Measurements from ENCODE around the gene SLC6A15.

The SLC6A15 gene

GRCh38 chr12:84912198-84913128 is at the start of gene SLC6A15:
Gene SLC6A15, minus strand, starts transcription at chr12:84912799. Its CDS starts 20,679 bp downstream, at chr12:84892120.
- DNase-seq, result no peak

- DNase-seq, result no peak
These were observed 48.3 kb upstream of the SLC6A15 start for GRCh38 chr12:84960918-84961317.

DNA sequence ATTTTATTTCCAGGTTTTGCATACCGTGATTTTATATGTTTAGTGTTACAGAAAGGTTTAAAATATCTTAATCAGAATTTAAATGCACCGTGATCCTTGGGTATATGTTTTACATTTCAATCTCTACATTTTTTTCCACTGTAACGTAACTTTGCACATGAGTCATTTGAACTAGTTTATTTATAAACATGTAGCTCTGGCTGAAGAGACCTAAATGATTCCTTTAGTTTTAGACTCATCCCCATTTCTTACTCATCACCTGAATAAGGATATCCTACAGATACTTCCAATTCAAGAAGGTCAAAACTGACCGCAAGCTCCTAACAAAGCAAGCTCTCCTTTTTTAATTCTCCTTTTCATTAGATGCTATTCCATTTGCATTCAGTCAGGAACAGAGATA is 42.7 kb upstream of the SLC6A15 start:
- no peak for DNase-seq

GRCh38 chr12:84954415-84954814 is 41.8 kb upstream of the SLC6A15 start:
- no peak for DNase-seq

- no peak for DNase-seq
These were observed 38.5 kb upstream of the SLC6A15 start for GRCh38 chr12:84950971-84951546.

DNA sequence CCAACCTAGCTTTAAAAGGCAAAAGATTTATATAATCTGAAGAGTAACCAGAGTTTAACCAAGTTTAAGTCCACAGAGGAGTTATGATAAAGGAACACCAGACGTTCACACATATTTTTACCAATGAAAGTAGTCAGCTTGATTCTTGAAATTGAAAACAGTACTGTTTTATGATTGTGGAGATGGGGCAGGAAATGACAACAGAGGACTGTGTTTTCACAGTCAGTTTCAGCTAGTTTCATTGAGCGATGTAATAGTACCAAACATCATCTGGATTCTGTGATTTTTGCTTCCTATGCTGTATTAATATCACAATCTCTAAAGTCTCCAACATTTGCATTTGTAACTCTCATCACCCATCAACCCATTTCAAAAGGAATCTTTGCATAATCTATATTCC is 34.2 kb upstream of the SLC6A15 start:
- DNase-seq, result no peak

- DNase-seq, result no peak
These were observed 24.8 kb upstream of the SLC6A15 start for GRCh38 chr12:84937415-84937814.

DNA sequence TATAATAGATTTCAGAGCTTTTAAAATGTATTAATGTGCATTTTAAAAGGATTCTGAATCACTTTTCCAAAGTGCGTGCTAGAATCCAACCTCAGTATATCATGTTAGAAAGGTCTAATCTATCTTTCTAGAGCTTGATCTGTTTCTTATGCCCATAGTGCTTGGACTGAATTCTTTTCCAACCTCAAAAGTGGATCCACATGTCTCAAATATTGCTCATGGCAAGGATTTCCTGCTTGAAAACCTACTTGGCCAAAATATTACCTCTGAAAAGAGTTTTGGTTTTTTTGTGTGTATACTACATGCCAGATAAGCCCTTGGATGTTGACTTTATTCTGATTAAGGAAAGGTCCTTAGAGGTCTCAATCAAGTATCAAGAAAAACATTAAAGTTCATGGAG is 16.9 kb upstream of the SLC6A15 start:
- no peak for DNase-seq

DNA sequence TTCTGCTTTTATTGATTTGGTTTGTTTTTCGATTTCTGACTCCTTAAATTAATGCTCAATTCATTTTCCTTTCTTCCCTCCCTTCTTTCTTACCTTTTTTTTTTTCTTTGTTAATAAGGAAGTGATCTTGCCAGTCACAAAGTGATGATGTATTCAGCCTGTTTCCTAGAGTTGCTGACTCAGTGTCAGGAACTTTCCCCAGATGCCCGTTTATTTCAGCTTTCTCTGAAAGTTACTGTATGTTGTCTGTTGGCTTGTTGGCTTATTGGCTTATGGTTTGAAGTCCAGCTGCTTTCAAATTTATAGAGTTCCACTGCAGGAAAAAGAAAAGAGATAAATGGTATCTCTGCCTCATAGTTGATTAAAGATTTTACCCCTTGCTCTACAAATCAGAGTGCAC is 12.4 kb upstream of the SLC6A15 start:
- no peak for DNase-seq

DNA sequence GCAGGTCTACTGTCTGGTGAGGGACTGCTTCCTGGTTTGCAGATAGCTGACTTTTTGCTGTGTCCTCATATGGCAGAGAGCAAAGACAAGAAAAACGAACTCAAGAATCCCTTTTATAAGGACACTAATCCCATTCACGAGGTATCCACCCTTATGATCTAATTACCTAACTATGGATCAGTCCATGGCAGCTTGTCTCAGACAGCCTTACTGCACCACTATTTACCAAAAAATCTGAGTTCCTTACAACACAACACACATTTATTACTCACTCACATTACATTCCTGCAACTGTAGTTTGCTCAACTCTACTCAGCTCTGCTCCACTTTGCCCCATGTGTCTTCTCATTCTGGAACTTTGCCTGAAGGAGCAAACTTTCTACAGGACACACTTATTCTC is 10.1 kb upstream of the SLC6A15 start:
- DNase-seq, result no peak

DNA sequence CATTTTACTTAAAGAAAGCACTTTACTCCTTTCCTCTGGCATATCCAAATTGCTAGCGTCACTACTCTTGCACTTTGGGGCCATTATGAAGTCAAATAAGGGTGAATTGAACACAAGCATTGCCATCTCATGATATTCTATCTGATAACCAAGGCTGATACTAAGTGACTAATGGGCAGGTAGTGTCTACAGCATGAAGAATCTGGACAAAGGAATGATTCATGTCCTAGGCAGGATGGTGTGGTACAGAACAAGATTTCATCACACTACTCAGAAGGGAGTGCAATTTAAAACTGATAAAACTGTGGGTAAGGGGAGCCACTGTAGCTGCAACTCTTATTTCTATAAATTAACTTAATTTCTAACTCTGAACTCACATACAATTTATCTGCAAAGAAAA is 7.7 kb upstream of the SLC6A15 start:
- no peak for DNase-seq

DNA sequence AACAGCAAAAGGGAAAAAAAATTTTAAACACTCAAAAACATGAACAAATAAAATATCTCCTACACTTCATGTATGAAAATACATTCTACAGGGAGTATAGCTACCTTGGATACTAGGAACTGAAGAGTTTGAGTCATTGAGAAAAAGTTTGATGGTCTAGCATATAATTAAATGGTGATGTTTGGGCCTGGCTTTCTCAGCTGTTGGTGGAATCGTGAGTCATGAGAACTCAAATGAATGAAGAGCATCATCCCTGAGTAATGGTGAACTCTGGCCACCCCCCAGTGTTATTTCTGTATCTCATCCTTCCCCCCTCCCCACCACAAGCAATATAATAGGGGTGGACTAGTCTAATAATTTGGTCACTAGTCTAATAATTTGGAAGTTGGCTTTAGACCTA is 6.7 kb upstream of the SLC6A15 start:
- DNase-seq, result no peak

- no peak for DNase-seq
These were observed 523 bp upstream of the SLC6A15 start for GRCh38 chr12:84913129-84913515.

DNA sequence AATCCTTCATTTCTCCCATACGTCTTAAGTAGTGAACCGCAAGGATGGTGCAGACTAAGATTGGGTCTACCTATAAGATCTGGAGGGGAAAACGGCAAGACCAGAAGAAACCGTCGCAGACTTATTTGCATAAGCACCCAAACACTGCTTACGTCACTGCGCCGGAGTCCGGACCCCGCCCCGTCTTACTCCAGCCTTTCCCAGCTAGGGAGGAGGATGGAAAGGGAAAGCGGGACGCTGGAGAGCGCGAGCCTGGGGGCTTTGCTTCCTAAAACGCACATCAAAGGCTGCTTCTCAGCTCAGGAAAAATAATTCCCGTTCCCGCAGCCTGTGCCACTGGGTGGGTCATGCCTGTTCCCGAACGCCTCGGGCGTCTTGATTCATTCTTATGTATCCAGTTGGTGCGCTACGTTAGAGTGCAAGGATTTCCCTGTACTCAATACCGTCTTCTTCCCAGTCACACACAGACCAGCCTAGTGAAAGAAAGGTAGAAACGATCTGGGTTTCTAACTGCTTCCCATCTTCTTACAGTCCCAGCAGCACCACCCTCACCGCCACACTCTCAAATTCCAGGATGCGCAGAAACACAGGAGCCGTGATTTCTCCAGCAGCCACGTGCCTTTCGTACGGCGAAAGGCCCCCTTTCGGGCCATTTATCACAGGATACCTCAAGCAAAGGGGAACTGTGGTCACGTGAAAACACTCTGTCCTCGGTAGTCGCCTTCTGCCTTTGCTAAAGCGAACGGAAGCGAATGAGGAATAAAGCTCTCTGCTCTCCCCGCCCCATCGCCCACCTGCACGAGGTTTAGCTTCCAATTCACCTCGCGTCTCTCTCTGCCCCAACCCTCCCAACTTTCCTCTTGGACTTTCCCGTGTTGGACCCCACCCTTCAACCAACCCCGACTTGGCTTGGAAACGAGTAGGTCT is 1.1 kb downstream of the SLC6A15 start:
- DNase-seq, result no peak

DNA sequence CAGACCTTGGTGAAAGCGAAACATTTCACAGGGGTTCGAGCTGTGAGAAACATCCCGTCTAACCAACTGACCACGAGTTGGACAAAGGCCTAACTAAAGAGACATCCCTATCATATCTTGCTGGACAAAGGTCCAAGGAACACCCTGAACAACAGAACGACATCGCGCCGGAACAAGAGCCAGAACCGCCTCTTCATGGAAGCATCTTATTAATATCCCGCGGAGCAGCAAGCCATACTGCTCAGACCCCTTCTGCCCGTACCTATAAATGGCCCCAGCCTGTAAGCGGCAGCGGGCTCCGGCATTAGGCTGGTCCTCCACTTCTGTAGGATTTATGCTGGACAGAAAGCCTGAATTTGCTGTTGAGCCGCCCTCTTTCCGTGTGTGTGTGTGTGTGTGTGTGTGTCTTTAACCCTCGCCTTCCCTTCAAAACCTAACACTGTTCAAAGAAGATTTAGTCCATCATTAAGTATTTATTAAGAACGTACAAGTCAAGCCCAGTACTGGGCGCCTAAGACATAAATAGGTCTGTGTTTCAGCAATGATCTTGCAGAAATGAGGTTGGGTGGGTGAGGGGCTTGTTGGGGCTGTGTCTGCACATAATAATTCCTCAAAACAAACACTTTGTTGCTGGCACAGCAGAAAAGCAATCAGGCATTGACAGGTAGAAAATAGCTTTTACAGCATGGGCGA is 1.9 kb downstream of the SLC6A15 start:
- DNase-seq, result no peak

GRCh38 chr12:84904051-84904450 is 8.5 kb downstream of the SLC6A15 start:
- no peak for DNase-seq

DNA sequence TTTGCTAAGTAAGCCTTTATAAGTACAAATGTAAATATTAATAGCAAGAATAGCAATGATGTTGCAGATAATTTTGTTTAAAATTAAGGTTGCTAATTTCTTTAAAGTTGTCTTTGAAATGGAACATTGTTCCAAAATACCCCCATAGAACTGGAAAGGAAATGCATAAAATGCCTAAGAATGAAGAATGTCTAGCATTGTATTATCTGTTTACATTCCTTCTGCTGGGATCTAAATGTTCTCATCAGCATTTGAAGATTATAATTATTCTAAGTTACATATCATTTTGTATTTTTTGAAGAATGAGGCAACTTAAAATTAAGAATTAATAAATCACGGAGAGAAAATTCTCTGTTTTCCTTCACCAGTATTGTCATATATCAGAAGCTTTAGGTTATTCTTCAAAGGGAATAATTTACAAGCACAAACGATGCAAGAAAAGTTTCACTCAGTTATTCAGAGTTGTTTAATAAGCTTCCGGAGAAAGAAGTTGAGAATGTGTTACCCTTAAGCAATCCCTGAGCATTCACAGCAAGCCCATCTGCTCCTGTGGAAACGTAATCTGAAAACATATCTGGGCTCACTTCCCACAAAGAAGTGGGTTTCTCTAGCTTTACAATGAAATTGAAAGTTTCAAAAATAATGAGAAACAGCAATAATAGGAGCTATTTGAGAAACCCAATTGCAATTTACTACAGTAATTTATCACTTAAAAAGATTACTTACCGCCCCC is 21.3 kb downstream of the SLC6A15 start:
- no peak for DNase-seq

DNA sequence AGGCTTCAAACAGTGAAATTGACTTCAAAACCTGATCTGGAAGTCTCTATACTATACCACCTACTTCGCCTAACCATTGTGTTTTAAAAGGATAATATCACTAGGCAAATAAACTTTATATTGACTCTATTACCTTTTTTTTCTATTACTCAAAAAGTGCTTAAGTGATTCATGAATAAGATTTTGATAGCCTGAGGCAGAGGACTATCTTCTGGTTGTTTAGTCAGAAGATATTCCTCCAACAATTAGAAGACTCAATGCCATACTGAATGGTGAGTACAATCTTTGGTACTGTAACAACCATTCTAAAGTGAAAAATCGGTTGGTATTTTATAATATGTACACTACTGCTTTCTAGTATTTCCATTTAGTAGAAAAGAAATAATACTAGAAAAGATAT is 22.8 kb downstream of the SLC6A15 start:
- no peak for DNase-seq

- DNase-seq, result no peak
These were observed 23.7 kb downstream of the SLC6A15 start for GRCh38 chr12:84888861-84889260.

- DNase-seq, result no peak
These were observed 35.3 kb downstream of the SLC6A15 start for GRCh38 chr12:84877340-84877739.

GRCh38 chr12:84875241-84875640 is 37.4 kb downstream of the SLC6A15 start:
- no peak for DNase-seq

GRCh38 chr12:84874825-84875139 is 37.8 kb downstream of the SLC6A15 start:
- no peak for DNase-seq

All from activated naive CD4-positive, alpha-beta T cell (primary cell).